ENCODE data around the gene ZFYVE9. TPM values are rescaled to one million over a fixed set of nuclear protein-coding genes. Genes with fewer than 3 reads are reported as not detected.
A peak's percentile ranks its signal among the peaks of the same experiment; 100 is the strongest.

Gene ZFYVE9
- total RNA-seq, 1 donor from 2014 or later = 16.5 TPM

GRCh38 chr1:52159033-52159789 lies 17.3 kb downstream of the ZFYVE9 start:
- Histone ChIP-seq H3K4me2 (ENCODE audit: low read length) (no peak overlapping the region), H3K27me3 (ENCODE audit: insufficient read depth, low read length) (no peaks in the 10 kb centered on the region), H3K9me3 (ENCODE audit: insufficient read depth, low read depth, low read length) (no peaks in the 10 kb centered on the region), H3K27ac (ENCODE audit: low read depth, low read length) (no peak overlapping the region), H3K4me1 (ENCODE audit: insufficient read depth, low read length) (peaks cover 7% of the 10 kb centered on the region), H3K4me3 (ENCODE audit: insufficient read depth, low read depth, low read length) (no peak overlapping the region), H2AFZ (ENCODE audit: low read depth, low read length) (no peak overlapping the region), H4K20me1 (ENCODE audit: insufficient read depth, low read length) (peaks cover 9% of the 10 kb centered on the region), H3K79me2 (ENCODE audit: insufficient read depth, low read length) (peaks cover 10% of the 10 kb centered on the region), H3K36me3 (ENCODE audit: insufficient read depth, low read length) (no peaks in the 10 kb centered on the region), H3K9ac (ENCODE audit: low read length) (no peak overlapping the region)
- FAIRE-seq (no peak), DNase-seq (ENCODE audit: low read depth) (peak; percentile 42)
- TF ChIP-seq, protein P1, sequence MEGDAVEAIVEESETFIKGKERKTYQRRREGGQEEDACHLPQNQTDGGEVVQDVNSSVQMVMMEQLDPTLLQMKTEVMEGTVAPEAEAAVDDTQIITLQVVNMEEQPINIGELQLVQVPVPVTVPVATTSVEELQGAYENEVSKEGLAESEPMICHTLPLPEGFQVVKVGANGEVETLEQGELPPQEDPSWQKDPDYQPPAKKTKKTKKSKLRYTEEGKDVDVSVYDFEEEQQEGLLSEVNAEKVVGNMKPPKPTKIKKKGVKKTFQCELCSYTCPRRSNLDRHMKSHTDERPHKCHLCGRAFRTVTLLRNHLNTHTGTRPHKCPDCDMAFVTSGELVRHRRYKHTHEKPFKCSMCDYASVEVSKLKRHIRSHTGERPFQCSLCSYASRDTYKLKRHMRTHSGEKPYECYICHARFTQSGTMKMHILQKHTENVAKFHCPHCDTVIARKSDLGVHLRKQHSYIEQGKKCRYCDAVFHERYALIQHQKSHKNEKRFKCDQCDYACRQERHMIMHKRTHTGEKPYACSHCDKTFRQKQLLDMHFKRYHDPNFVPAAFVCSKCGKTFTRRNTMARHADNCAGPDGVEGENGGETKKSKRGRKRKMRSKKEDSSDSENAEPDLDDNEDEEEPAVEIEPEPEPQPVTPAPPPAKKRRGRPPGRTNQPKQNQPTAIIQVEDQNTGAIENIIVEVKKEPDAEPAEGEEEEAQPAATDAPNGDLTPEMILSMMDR (IDR thresholded peaks at IDR 0.05; ENCODE audit: insufficient read depth, low read depth, low read length) = no peak
- TF ChIP-seq EZH2 (IDR thresholded peaks at IDR 0.05; ENCODE audit: insufficient read depth, low read length) = no peak
- Mint-ChIP-seq H3K27ac (ENCODE audit: unreplicated experiment) (no peak overlapping the region), H3K27me3 (ENCODE audit: low read depth, unreplicated experiment) (no peaks in the 10 kb centered on the region), H3K4me3 (ENCODE audit: unreplicated experiment) (no peak overlapping the region), H3K36me3 (ENCODE audit: low read depth, unreplicated experiment) (peaks cover 2% of the 10 kb centered on the region), H3K4me1 (ENCODE audit: low read depth, unreplicated experiment) (peaks cover 7% of the 10 kb centered on the region), H3K9me3 (ENCODE audit: unreplicated experiment) (peaks cover 6% of the 10 kb centered on the region)

DNA sequence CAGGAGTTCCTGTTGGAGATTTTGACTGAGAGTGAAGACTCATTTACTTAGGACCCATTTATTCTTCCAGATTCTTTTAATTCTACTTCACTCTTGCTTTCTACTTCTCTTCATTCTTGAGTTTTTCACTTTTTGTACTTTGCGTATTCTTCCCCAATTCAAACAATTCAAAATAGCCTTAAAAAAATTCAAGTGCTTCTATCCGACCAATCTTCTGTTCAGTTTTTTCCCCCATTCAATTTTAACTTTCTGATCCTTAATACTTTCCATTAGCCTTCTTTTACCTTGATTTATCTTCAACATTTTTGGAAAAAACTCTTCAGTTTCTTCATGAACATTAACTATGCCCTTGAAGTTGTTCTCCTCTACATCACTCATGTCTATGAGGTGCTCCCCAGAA lies 21.1 kb downstream of the ZFYVE9 start:
- H3K4me3 ChIP-seq (ENCODE audit: insufficient read depth, low read depth, low read length) = no peak overlapping the region
- Mint-ChIP-seq H3K4me1 (ENCODE audit: low read depth, unreplicated experiment) (peaks cover 12% of the 10 kb centered on the region), H3K36me3 (ENCODE audit: low read depth, unreplicated experiment) (no peaks in the 10 kb centered on the region), H3K4me3 (ENCODE audit: unreplicated experiment) (no peak overlapping the region), H3K27ac (ENCODE audit: unreplicated experiment) (no peak overlapping the region), H3K9me3 (ENCODE audit: unreplicated experiment) (peaks cover 5% of the 10 kb centered on the region), H3K27me3 (ENCODE audit: low read depth, unreplicated experiment) (no peaks in the 10 kb centered on the region)
- H3K36me3 ChIP-seq (ENCODE audit: insufficient read depth, low read length) = no peaks in the 10 kb centered on the region
- H3K27me3 ChIP-seq (ENCODE audit: insufficient read depth, low read length) = no peaks in the 10 kb centered on the region
- no peaks in the 10 kb centered on the region for H3K9me3 ChIP-seq (ENCODE audit: insufficient read depth, low read depth, low read length)
- FAIRE-seq (no peak), DNase-seq (ENCODE audit: low read depth) (no peak)
- H3K4me1 ChIP-seq (ENCODE audit: insufficient read depth, low read length) = peaks cover 7% of the 10 kb centered on the region
- H2AFZ ChIP-seq (ENCODE audit: low read depth, low read length) = no peak overlapping the region
- H4K20me1 ChIP-seq (ENCODE audit: insufficient read depth, low read length) = peaks cover 9% of the 10 kb centered on the region
- H3K79me2 ChIP-seq (ENCODE audit: insufficient read depth, low read length) = no peaks in the 10 kb centered on the region
- no peak overlapping the region for H3K4me2 ChIP-seq (ENCODE audit: low read length)
- H3K9ac ChIP-seq (ENCODE audit: low read length) = no peak overlapping the region
- no peak overlapping the region for H3K27ac ChIP-seq (ENCODE audit: low read depth, low read length)
- TF ChIP-seq, protein P1 (IDR thresholded peaks at IDR 0.05; ENCODE audit: insufficient read depth, low read depth, low read length) = no peak
- no peak for TF ChIP-seq EZH2 (IDR thresholded peaks at IDR 0.05; ENCODE audit: insufficient read depth, low read length)

- H3K4me3 ChIP-seq (ENCODE audit: insufficient read depth, low read depth, low read length) = no peak overlapping the region
- H3K9me3 Mint-ChIP-seq (ENCODE audit: unreplicated experiment) = no peaks in the 10 kb centered on the region
- peaks cover 7% of the 10 kb centered on the region for H3K4me1 Mint-ChIP-seq (ENCODE audit: low read depth, unreplicated experiment)
- H3K9ac ChIP-seq (ENCODE audit: low read length) = no peak overlapping the region
- no peak overlapping the region for H3K27ac Mint-ChIP-seq (ENCODE audit: unreplicated experiment)
- no peaks in the 10 kb centered on the region for H3K27me3 ChIP-seq (ENCODE audit: insufficient read depth, low read length)
- peak; percentile 40 for DNase-seq (ENCODE audit: low read depth)
- FAIRE-seq = no peak
- H3K36me3 Mint-ChIP-seq (ENCODE audit: low read depth, unreplicated experiment) = no peaks in the 10 kb centered on the region
- H3K9me3 ChIP-seq (ENCODE audit: insufficient read depth, low read depth, low read length) = no peaks in the 10 kb centered on the region
- TF ChIP-seq, protein P1 (IDR thresholded peaks at IDR 0.05; ENCODE audit: insufficient read depth, low read depth, low read length) = no peak
- TF ChIP-seq EZH2 (IDR thresholded peaks at IDR 0.05; ENCODE audit: insufficient read depth, low read length) = no peak
- no peaks in the 10 kb centered on the region for H3K36me3 ChIP-seq (ENCODE audit: insufficient read depth, low read length)
- H3K79me2 ChIP-seq (ENCODE audit: insufficient read depth, low read length) = no peaks in the 10 kb centered on the region
- H3K27ac ChIP-seq (ENCODE audit: low read depth, low read length) = no peak overlapping the region
- no peak overlapping the region for H3K4me2 ChIP-seq (ENCODE audit: low read length)
- no peak overlapping the region for H3K4me3 Mint-ChIP-seq (ENCODE audit: unreplicated experiment)
- peaks cover under 1% of the 10 kb centered on the region for H3K4me1 ChIP-seq (ENCODE audit: insufficient read depth, low read length)
- no peak overlapping the region for H2AFZ ChIP-seq (ENCODE audit: low read depth, low read length)
- H4K20me1 ChIP-seq (ENCODE audit: insufficient read depth, low read length) = peaks cover 9% of the 10 kb centered on the region
- H3K27me3 Mint-ChIP-seq (ENCODE audit: low read depth, unreplicated experiment) = no peaks in the 10 kb centered on the region
Observed at GRCh38 chr1:52164604-52165003, 22.7 kb downstream of the ZFYVE9 start.

All from astrocyte (in vitro differentiated cells and primary cell).